ENCODE data around the gene HSPH1.
"Not testable (repeated sequence)": the region's sequence is repeated elsewhere in the genome, so short reads cannot be mapped to it uniquely, and the experiment has no call there.

The HSPH1 gene

DNA sequence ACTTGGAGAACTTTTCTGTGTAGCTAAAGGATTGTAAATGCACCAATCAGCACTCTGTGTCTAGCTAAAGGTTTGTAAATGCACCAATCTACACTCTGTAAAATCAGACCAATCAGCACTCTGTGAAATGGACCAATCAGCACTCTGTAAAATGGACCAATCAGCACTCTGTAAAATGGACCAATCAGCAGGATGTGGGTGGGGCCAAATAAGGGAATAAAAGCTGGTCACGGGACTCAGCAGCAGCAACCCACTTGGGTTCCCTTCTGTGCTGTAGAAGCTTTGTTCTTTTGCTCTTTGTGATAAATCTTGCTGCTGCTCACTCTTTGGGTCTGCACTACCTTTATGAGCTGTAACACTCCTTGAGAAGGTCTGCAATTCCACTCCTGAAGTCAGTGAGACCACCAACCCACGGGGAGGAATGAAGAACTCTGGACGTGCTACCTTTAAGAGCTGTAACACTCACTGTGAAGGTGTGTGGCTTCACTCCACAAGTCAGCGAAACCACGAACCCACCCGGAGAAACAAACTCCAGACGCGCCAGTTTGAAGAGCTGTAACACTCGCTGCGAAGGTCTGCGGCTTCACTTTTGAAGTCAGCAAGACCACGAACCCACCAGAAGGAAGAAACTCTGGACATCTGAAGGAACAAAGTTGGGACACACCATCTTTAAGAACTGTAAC, 16.2 kb upstream of the HSPH1 start:
- DNase-seq (ENCODE audit: low read depth in 1 of 2, low spot score in 1 of 2) = not testable (repeated sequence)

GRCh38 chr13:31175847-31176532, 14.3 kb upstream of the HSPH1 start:
- DNase-seq (ENCODE audit: low read depth in 1 of 2, low spot score in 1 of 2) = no peak

- no peak for DNase-seq (ENCODE audit: low read depth in 1 of 2, low spot score in 1 of 2)
Measured at GRCh38 chr13:31174018-31174417, 12.3 kb upstream of the HSPH1 start.

GRCh38 chr13:31172535-31172934, 10.8 kb upstream of the HSPH1 start:
- DNase-seq (ENCODE audit: low read depth in 1 of 2, low spot score in 1 of 2) = no peak

DNA sequence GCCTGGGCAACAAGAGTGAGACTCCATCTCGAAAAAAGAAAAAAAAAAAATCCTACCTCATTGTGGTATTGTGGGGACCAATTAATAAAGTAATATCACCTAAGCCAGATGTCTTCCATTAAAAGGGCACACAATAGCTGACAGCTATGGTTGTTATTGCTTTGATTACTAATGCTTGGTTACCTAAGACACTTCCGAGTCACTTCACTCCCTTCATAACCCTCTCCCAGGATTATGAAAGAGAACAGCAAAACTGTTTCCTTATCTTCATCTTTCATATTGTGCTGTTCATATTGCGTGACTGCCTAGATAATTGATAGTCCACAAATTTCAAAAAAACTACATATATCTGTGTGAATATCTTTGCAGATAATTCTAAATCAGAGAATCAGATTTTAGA, 10.3 kb upstream of the HSPH1 start:
- DNase-seq (ENCODE audit: low read depth in 1 of 2, low spot score in 1 of 2) = no peak

- DNase-seq (ENCODE audit: low read depth in 1 of 2, low spot score in 1 of 2) = no peak
Measured at GRCh38 chr13:31168736-31169135, 7.0 kb upstream of the HSPH1 start.

- no peak for DNase-seq (ENCODE audit: low read depth in 1 of 2, low spot score in 1 of 2)
Measured at GRCh38 chr13:31168166-31168565, 6.5 kb upstream of the HSPH1 start.

GRCh38 chr13:31167490-31167889, 5.8 kb upstream of the HSPH1 start:
- no peak for DNase-seq (ENCODE audit: low read depth in 1 of 2, low spot score in 1 of 2)

- no peak for DNase-seq (ENCODE audit: low read depth in 1 of 2, low spot score in 1 of 2)
Measured at GRCh38 chr13:31166591-31166990, 4.9 kb upstream of the HSPH1 start.

DNA sequence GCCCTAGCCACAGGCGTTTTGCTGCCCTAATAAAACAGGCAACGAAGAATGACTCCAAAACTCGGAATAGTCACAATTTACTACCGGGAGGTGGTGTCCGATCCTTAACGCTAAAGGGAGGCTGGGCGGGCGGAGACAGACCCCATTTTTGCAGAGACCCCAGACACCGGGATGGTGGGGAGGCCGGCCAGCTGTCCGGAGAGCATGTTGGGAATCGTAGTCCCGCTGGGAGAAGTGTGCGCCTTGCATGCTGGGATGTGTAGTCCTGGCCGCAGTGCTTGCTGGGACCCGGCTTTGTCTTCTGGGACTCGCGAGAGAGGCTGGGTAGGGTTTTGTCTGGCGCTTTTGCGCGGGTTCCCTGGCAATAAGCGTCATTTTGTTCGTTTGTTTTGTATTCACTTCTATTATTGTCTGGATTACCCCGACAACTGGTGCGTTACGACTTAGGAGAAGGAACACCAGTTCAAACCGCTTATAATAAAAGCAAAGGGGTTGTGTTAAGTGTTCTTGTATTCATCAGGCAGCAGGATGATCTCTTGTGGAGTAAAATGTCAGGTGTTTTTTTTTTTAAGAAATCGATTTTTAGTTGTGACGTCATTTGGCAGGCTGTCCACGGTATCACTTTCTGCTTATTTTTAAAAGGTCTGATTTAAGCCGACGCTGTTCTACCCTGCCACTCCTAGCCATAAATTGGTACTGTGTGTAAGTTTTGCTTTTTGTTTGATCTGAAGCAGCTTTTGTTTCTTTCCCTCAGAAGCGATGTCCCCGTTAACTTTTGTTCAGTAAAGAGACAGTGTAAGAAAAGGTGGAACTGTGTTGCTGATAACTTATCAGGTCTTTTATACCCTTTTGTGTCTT, 676 bp upstream of the HSPH1 start:
- peak; percentile 95 to 96 for DNase-seq (ENCODE audit: low read depth in 1 of 2, low spot score in 1 of 2)

DNA sequence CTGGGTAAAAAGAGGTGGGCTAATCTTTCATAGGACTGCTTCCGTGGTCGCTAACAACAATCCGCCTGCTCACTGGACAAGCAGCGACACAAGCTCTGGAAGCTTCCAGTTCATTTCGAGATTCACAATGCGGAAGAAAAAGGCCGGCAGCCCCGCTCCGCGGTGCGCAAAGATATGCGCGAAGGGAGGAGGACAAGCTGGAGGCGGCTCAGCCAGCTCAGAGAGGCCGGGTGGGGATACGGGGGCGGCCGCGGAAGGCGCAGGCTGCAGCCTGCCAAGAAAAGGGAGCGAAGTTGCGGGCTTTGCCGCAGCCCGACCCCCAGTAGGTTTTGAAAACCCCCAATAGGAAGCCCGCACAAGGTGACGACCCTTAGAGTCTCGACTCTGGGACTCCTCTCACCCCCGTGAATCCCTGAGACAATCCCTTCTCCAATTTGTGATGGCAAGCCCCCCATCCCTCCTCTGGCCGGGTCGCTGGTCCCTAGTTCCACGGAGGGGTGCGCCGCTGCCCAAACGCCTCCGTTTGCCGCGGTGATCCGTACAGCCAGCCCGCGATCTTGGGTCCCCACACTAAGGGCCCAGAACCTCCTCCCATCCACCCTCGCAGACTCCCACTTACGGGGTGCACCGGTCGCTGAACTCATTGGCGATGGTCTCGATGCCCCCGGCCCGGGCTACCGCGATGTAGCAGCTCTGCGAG, 697 bp downstream of the HSPH1 start:
- DNase-seq (ENCODE audit: low read depth in 1 of 2, low spot score in 1 of 2) = peak; percentile 35 to 45

DNA sequence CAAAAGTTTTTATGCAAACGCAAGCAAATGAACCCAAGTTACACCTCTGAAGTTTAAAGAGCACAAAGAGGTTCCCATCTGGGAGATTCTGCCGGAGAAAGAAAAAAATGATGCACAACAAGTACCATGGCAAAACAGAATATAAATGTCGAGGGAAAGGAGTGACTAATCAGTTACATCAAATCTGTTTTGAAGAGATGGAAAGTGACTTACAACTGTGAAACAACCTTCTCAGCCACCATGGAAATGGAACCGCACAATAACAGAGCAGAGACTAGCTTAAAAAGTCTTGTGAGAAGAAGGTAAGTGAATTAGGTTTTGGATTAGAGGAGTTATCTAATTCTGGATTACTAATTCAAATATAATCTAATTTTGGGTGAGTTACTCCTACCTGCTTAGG, 2.4 kb downstream of the HSPH1 start:
- no peak for DNase-seq (ENCODE audit: low read depth in 1 of 2, low spot score in 1 of 2)

DNA sequence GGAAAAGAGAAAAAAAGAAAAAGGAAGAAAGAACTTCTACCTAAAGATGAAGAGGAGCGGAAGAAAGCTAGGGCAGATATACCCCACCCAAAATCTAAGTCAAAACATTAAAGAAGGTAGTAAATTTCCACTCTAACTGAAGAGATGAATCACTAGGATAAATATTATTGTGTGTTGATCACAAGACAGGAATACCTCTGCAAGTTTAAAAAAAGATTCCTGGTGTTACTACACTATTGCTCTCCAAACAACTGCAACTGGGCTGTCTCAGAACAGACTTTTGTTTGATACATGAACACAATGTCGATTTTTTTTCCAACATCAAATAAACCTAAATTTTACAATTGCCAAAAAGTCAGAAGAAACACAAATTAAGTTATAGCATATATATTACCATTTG, 6.8 kb downstream of the HSPH1 start:
- DNase-seq (ENCODE audit: low read depth in 1 of 2, low spot score in 1 of 2) = no peak

DNA sequence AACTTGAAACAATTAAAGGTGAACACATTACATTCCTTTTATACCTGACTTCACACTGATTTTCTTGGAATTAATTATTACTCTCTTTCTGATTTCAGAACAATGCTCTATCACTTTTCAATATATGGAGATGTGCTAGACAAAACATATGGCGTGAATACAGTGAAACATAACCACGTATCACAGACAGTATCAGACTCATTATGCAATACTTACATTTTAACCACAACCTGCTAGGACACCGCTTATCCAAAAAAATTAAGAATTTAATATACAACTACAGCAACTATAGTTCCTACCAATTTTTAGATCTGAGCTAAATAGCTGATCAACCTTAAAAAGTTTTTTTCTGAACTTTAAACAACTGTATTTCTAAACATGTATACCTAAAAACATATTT, 9.9 kb downstream of the HSPH1 start:
- DNase-seq (ENCODE audit: low read depth in 1 of 2, low spot score in 1 of 2) = no peak

DNA sequence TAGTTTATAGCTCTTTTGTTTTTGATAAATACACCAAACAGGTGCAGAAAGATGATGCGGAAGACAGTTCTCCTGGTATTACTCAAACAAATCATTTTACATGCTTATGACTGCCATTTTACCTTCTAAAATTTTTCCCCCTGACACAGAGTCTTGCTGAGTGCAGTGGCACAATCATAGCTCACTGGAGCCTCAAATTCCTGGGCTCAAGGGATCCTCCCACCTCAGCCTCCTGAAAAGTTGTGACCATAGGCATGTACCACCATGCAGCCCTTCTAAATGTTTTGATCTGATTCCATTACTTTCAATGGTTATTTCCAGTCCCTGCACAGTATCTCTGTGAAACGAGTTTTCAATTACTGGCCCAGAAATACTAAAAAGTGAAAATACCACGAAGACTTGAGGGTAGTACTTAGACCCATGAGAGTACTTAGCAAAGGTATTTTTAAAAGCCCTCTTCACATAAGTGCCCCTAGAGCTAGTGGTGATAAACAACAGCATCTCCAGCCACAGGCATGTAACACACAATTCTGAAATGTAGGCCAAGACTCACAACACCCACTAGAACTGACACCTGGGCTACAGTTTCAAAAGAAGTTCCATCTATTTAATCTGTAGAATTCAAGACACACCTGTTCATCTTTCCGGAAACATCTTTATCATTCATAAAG, 11.3 kb downstream of the HSPH1 start:
- no peak for DNase-seq (ENCODE audit: low read depth in 1 of 2, low spot score in 1 of 2)

GRCh38 chr13:31149604-31150003, 12.1 kb downstream of the HSPH1 start:
- no peak for DNase-seq (ENCODE audit: low read depth in 1 of 2, low spot score in 1 of 2)

GRCh38 chr13:31145417-31145816, 16.3 kb downstream of the HSPH1 start:
- no peak for DNase-seq (ENCODE audit: low read depth in 1 of 2, low spot score in 1 of 2)

DNA sequence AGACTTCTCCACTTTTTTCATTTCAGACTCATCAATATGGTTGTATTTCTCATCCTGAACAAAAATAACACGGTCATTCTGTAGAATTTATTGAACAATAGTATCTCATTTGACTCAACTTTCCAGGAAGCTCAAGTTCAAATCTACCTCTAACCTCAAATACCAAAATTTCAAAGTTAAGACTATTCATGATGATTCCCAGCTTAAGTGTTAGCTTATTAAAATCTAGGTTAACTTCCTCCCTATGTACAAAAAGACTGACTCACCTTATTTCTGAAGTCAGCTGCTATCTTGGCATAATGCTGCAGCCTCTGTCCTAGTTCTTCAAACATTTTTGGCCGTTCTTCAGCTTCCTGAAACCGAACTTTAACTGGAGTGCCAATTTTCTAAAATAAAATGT, 23.2 kb downstream of the HSPH1 start:
- no peak for DNase-seq (ENCODE audit: low read depth in 1 of 2, low spot score in 1 of 2)

GRCh38 chr13:31136724-31137123, 25.0 kb downstream of the HSPH1 start:
- DNase-seq (ENCODE audit: low read depth in 1 of 2, low spot score in 1 of 2) = no peak

DNA sequence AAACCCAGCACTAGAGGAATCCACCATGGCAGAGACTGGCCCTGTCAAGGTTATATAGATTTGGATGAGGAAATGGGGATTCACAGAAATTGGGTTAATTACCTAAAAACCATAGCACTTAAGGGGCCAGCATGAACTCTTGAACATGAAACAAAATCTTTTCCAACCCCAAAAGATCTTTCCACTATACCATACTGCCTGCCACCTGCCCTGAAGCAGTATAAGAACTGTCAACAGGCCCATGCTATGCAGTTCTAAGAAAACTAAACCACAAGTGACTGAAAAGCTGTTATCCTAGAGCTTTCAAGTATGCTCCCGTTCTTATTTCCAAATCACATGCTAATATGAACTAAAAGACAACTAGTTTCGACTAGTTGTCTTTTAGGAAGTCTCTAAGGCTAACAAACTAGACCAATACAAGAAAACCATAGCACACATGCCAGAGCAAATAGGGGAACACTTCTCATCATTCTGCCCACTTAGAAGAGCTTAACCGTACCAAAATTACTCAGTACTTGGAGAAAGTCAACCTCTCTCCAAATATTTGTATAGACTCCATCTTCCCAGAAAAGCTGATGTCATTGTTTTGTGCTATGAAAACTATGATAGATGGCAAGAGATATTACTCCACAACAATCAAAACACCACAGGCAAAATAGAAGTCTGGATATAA, 27.5 kb downstream of the HSPH1 start:
- no peak for DNase-seq (ENCODE audit: low read depth in 1 of 2, low spot score in 1 of 2)
